GM23338 (cell line): ENCODE results near the gene TNFRSF1A. TPM values are rescaled to one million over a fixed set of nuclear protein-coding genes. Genes with fewer than 3 reads are reported as not detected.

Experiments
- ATAC-seq: fragments of 200-7000 bp; cut with Tn5 transposase; 3 replicates; pipeline ENCODE4 v1.9.1; 2020
- DNase-seq: peaks from one replicate; pipeline ENCODE4 v3.0.0-alpha.2; 2015; ENCODE audit warnings: low spot score
- H2AFZ ChIP-seq: fragments of 200-600 bp; sonication (generic); 2 replicates; pipeline ENCODE4 v1.8.0; 2016; ENCODE audit warnings: antibody characterized with exemption, mild to moderate bottlenecking, moderate library complexity
- H3F3A ChIP-seq: fragments of 200-600 bp; sonication (generic); replicated peaks from 2 replicates; pipeline ENCODE4 v1.8.0; 2017; ENCODE audit warnings: antibody characterized with exemption, mixed run types, low read depth
- H3K27ac ChIP-seq: fragments of 200-600 bp; sonication (generic); 2 replicates; pipeline ENCODE4 v1.6.1; 2016; ENCODE audit warnings: low read depth
- H3K27me3 ChIP-seq: fragments of 200-600 bp; sonication (generic); 2 replicates; pipeline ENCODE4 v1.8.0; 2016; ENCODE audit warnings: mild to moderate bottlenecking, mixed run types, moderate library complexity; ENCODE audit not compliant: insufficient read depth
- H3K36me3 ChIP-seq: fragments of 200-600 bp; sonication (generic); 2 replicates; pipeline ENCODE4 v1.8.0; 2016; ENCODE audit warnings: mild to moderate bottlenecking; ENCODE audit not compliant: insufficient read depth
- H3K4me1 ChIP-seq: fragments of 200-600 bp; sonication (generic); 2 replicates; pipeline ENCODE4 v1.8.0; 2016; ENCODE audit warnings: mild to moderate bottlenecking, moderate library complexity; ENCODE audit not compliant: insufficient read depth
- H3K4me2 ChIP-seq: fragments of 200-600 bp; sonication (generic); 2 replicates; pipeline ENCODE4 v1.7.1; 2017; ENCODE audit warnings: mixed run types
- H3K4me3 ChIP-seq: fragments of 200-600 bp; sonication (generic); 2 replicates; pipeline ENCODE4 v1.6.1; 2016; ENCODE audit warnings: mixed run types
- H3K79me2 ChIP-seq: fragments of 200-600 bp; sonication (generic); replicated peaks from 2 replicates; pipeline ENCODE4 v1.8.0; 2017; ENCODE audit warnings: mild to moderate bottlenecking; ENCODE audit not compliant: insufficient read depth
- H3K9me2 ChIP-seq: fragments of 200-600 bp; sonication (generic); 2 replicates; pipeline ENCODE4 v1.8.0; 2017; ENCODE audit not compliant: insufficient read depth
- H4K20me1 ChIP-seq: fragments of 200-600 bp; sonication (generic); replicated peaks from 2 replicates; pipeline ENCODE4 v1.8.0; 2017; ENCODE audit warnings: mild to moderate bottlenecking; ENCODE audit not compliant: insufficient read depth
- H3K27ac Mint-ChIP-seq: 2 replicates; pipeline ENCODE4 v1.8.0; 2020; ENCODE audit warnings: inconsistent platforms, mild to moderate bottlenecking, moderate library complexity, mixed read lengths
- H3K27me3 Mint-ChIP-seq: 3 replicates; pipeline ENCODE4 v1.8.0; 2022; ENCODE audit warnings: low read depth, mild to moderate bottlenecking, moderate library complexity, mixed read lengths, inconsistent platforms; ENCODE audit not compliant: insufficient read depth, poor library complexity
- H3K36me3 Mint-ChIP-seq: 3 replicates; pipeline ENCODE4 v1.8.0; 2021; ENCODE audit warnings: low read depth, mild to moderate bottlenecking, inconsistent platforms, moderate library complexity, mixed read lengths
- H3K4me1 Mint-ChIP-seq: 3 replicates; pipeline ENCODE4 v1.8.0; 2020; ENCODE audit warnings: mild to moderate bottlenecking, inconsistent platforms, mixed read lengths
- H3K4me3 Mint-ChIP-seq: 3 replicates; pipeline ENCODE4 v1.8.0; 2021; ENCODE audit warnings: moderate library complexity, mild to moderate bottlenecking, inconsistent platforms, mixed read lengths
- H3K9me3 Mint-ChIP-seq: 3 replicates; pipeline ENCODE4 v1.8.0; 2020; ENCODE audit warnings: moderate library complexity, mild to moderate bottlenecking, inconsistent platforms, mixed read lengths
- JUNB ChIP-seq: IDR thresholded peaks from one replicate; pipeline ENCODE4 v1.6.1; 2016; ENCODE audit warnings: antibody characterized with exemption; ENCODE audit not compliant: unreplicated experiment
- POLR2AphosphoS5 ChIP-seq: IDR thresholded peaks from 2 replicates; pipeline ENCODE4 v1.6.1; 2016; ENCODE audit warnings: antibody characterized with exemption, low read depth
- STAT1 ChIP-seq: IDR thresholded peaks from one replicate; pipeline ENCODE4 v1.6.1; 2016; ENCODE audit warnings: antibody characterized with exemption; ENCODE audit not compliant: unreplicated experiment
- polyA plus RNA-seq: library from polyadenylated mRNA; unstranded; fragments of >200 nt; fragmentation: Nextera tagmentation; extraction: Ambion mirVana; gene quantifications from 2 replicates; pipeline ENCODE4 v1.2.1, GENCODE V29; 2016
- total RNA-seq: library from RNA; depleted of rRNA; stranded (reverse); fragments of >200 nt; shearing (Covaris generic); gene quantifications from 2 replicates; pipeline ENCODE4 v1.2.3, GENCODE V29; 2014
- TF ChIP-seq, protein P1 (sequence below): fragments of 250-450 bp; sonication (Bioruptor Pico); IDR thresholded peaks from 2 replicates; pipeline ENCODE4 v1.5.0; 2020; ENCODE audit warnings: mild to moderate bottlenecking, moderate library complexity

The TNFRSF1A gene
- total and polyA plus RNA-seq, 2 experiments from 2014 or later: 24.3 to 43.4 TPM

DNA sequence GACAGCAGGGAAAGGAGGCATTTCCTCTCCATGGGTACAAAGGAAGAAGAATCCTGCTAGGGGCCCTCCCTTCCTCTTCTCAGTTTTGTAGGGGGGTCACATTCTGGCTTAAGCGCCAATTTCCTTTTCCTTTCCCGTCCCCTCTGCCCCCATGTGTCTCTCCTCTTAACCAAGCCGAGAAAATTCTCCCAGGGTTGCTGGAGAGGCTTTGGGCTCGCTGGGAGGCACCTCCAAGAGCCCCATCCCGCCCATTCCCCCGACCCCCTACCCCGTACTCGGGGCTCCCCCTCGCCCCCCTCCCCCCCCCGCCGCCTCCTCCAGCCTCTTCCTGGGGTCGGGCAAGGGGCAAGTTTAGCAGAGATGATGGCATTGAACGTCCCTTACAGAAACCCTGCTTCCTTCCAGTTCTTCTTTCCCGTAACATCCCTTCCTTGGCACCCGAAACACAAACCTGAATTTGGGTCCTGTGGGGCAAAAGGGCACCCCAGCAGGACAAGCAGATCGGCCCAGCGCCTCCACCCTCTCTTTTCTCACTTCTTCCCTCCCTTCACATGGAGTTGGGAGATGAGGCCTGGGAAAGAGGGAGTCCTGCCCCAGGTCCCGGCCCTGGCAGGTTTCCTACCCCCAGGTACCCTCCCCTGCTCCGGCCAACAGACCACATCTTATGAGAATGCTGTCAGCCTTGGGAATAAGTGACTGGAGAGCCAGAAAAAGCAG lies 17.7 kb downstream of the TNFRSF1A start:
- no peaks in the 10 kb centered on the region; the same call in 2 of the 3 replicates for H3K9me3 Mint-ChIP-seq
- no peak overlapping the region for H2AFZ ChIP-seq
- peaks cover 3% of the 10 kb centered on the region; the same call in 1 of the 2 replicates for H3K27me3 ChIP-seq
- H3K4me3 ChIP-seq: peak overlapping the region; percentile 42
- H3K27me3 Mint-ChIP-seq: peaks cover 33% of the 10 kb centered on the region
- peaks cover 50% of the 10 kb centered on the region for H3K4me1 ChIP-seq
- peaks cover 39% of the 10 kb centered on the region for H3F3A ChIP-seq
- no peaks in the 10 kb centered on the region for H4K20me1 ChIP-seq
- TF ChIP-seq STAT1 (no peak), POLR2AphosphoS5 (no peak), JUNB (no peak)
- TF ChIP-seq, protein P1, sequence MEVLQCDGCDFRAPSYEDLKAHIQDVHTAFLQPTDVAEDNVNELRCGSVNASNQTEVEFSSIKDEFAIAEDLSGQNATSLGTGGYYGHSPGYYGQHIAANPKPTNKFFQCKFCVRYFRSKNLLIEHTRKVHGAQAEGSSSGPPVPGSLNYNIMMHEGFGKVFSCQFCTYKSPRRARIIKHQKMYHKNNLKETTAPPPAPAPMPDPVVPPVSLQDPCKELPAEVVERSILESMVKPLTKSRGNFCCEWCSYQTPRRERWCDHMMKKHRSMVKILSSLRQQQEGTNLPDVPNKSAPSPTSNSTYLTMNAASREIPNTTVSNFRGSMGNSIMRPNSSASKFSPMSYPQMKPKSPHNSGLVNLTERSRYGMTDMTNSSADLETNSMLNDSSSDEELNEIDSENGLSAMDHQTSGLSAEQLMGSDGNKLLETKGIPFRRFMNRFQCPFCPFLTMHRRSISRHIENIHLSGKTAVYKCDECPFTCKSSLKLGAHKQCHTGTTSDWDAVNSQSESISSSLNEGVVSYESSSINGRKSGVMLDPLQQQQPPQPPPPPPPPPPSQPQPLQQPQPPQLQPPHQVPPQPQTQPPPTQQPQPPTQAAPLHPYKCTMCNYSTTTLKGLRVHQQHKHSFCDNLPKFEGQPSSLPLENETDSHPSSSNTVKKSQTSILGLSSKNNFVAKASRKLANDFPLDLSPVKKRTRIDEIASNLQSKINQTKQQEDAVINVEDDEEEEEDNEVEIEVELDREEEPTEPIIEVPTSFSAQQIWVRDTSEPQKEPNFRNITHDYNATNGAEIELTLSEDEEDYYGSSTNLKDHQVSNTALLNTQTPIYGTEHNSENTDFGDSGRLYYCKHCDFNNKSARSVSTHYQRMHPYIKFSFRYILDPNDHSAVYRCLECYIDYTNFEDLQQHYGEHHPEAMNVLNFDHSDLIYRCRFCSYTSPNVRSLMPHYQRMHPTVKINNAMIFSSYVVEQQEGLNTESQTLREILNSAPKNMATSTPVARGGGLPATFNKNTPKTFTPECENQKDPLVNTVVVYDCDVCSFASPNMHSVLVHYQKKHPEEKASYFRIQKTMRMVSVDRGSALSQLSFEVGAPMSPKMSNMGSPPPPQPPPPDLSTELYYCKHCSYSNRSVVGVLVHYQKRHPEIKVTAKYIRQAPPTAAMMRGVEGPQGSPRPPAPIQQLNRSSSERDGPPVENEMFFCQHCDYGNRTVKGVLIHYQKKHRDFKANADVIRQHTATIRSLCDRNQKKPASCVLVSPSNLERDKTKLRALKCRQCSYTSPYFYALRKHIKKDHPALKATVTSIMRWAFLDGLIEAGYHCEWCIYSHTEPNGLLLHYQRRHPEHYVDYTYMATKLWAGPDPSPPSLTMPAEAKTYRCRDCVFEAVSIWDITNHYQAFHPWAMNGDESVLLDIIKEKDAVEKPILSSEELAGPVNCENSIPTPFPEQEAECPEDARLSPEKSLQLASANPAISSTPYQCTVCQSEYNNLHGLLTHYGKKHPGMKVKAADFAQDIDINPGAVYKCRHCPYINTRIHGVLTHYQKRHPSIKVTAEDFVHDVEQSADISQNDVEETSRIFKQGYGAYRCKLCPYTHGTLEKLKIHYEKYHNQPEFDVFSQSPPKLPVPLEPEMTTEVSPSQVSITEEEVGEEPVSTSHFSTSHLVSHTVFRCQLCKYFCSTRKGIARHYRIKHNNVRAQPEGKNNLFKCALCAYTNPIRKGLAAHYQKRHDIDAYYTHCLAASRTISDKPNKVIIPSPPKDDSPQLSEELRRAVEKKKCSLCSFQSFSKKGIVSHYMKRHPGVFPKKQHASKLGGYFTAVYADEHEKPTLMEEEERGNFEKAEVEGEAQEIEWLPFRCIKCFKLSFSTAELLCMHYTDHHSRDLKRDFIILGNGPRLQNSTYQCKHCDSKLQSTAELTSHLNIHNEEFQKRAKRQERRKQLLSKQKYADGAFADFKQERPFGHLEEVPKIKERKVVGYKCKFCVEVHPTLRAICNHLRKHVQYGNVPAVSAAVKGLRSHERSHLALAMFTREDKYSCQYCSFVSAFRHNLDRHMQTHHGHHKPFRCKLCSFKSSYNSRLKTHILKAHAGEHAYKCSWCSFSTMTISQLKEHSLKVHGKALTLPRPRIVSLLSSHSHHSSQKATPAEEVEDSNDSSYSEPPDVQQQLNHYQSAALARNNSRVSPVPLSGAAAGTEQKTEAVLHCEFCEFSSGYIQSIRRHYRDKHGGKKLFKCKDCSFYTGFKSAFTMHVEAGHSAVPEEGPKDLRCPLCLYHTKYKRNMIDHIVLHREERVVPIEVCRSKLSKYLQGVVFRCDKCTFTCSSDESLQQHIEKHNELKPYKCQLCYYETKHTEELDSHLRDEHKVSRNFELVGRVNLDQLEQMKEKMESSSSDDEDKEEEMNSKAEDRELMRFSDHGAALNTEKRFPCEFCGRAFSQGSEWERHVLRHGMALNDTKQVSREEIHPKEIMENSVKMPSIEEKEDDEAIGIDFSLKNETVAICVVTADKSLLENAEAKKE: no peak
- no peaks in the 10 kb centered on the region; the same call in 1 of the 2 replicates for H3K79me2 ChIP-seq
- peak overlapping the region; percentile 94 for H3K27ac Mint-ChIP-seq
- H3K4me1 Mint-ChIP-seq: peaks cover 69% of the 10 kb centered on the region
- DNase-seq (no peak), ATAC-seq (no peak; the same call in 2 of the 3 replicates)
- peak overlapping the region; percentile 71 for H3K4me2 ChIP-seq
- H3K36me3 Mint-ChIP-seq: peaks cover 38% of the 10 kb centered on the region
- peaks cover 12% of the 10 kb centered on the region; the same call in 1 of the 2 replicates for H3K36me3 ChIP-seq
- H3K9me2 ChIP-seq: no peaks in the 10 kb centered on the region
- peak overlapping the region; percentile 55 for H3K4me3 Mint-ChIP-seq
- peak overlapping the region; percentile 88 for H3K27ac ChIP-seq
